OCI-LY3 (cell line): Measurements from ENCODE around the gene FAM89A.
"Not testable (repeated sequence)": the region's sequence is repeated elsewhere in the genome, so short reads cannot be mapped to it uniquely, and the experiment has no call there.

Experiments used
- H2AFZ ChIP-seq: fragments of 200-600, 300-600 bp; shearing (Covaris generic); 2 replicates; pipeline ENCODE4 v1.6.0; 2014; ENCODE audit warnings: antibody characterized with exemption, low read depth, low read length
- H3K27ac ChIP-seq: fragments of 200-600, 300-600 bp; sonication (generic); 2 replicates; pipeline ENCODE4 v1.5.1; 2014; ENCODE audit warnings: mild to moderate bottlenecking, low read length, moderate library complexity, mixed read lengths
- H3K27me3 ChIP-seq: fragments of 200-600, 300-600 bp; sonication (generic); 2 replicates; pipeline ENCODE4 v1.6.1; 2014; ENCODE audit warnings: low read depth, low read length, mixed read lengths
- H3K36me3 ChIP-seq: fragments of 200-600, 300-600 bp; sonication (generic); replicated peaks from 2 replicates; pipeline ENCODE3; 2014; ENCODE audit warnings: low read depth, low read length, mixed read lengths
- H3K4me1 ChIP-seq: fragments of 300-600, 200-600 bp; sonication (generic); 2 replicates; pipeline ENCODE4 v1.6.1; 2014; ENCODE audit warnings: low read length, mixed read lengths
- H3K4me2 ChIP-seq: fragments of 200-600, 300-600 bp; sonication (generic); 2 replicates; pipeline ENCODE4 v1.6.1; 2014; ENCODE audit warnings: low read length, mixed read lengths
- H3K4me3 ChIP-seq: fragments of 300-600, 200-600 bp; sonication (generic); 2 replicates; pipeline ENCODE4 v1.5.1; 2014; ENCODE audit warnings: antibody characterized with exemption, mild to moderate bottlenecking, low read length, moderate library complexity
- H3K79me2 ChIP-seq: fragments of 300-600, 200-600 bp; shearing (Covaris generic); 2 replicates; pipeline ENCODE4 v1.6.1; 2014; ENCODE audit warnings: mild to moderate bottlenecking, low read length, mixed read lengths
- H3K9ac ChIP-seq: fragments of 300-600, 200-600 bp; shearing (Covaris generic); 2 replicates; pipeline ENCODE4 v1.6.0; 2014; ENCODE audit warnings: mild to moderate bottlenecking, low read length, moderate library complexity
- H3K9me3 ChIP-seq: fragments of 200-600, 300-600 bp; shearing (Covaris generic); 2 replicates; pipeline ENCODE4 v1.6.1; 2014; ENCODE audit warnings: low read length, mixed read lengths; ENCODE audit not compliant: insufficient read depth
- H4K20me1 ChIP-seq: fragments of 200-600, 300-600 bp; sonication (generic); 2 replicates; pipeline ENCODE4 v1.6.1; 2016; ENCODE audit warnings: low read length, mixed read lengths; ENCODE audit not compliant: insufficient read depth
- EZH2phosphoT487 ChIP-seq: fragments of 200-600 bp; shearing (Covaris generic); IDR thresholded peaks from 2 replicates; pipeline ENCODE4 v1.6.1; 2018; ENCODE audit warnings: antibody characterized with exemption, mixed run types, low read depth
- TF ChIP-seq, protein P1 (sequence below): fragments of 200-600, 300-600 bp; sonication (generic); IDR thresholded peaks from 2 replicates; pipeline ENCODE4 v1.5.1; 2014; ENCODE audit warnings: antibody characterized with exemption, low read length, low read depth

Gene FAM89A

DNA sequence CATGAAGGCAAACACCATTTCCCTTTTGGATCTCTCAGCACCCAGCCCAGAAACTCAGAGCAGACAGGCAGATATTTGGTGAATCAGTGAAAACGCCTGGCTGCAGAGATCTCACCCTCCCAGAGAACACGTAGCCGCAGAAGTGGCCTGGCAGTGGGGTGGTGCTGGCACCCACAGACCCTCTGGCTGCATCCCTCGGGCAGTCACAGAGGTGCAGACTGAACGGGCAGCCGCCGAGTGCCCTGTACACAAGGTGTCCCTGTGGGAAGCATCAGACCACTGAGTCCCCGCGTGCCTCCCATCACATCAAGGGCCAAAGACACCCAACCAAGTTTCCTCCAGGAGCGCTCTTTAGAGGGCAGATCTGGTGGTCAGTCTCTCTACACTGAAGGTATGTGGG, 12.1 kb downstream of the FAM89A start:
- Histone ChIP-seq H3K4me3 (no peak overlapping the region), H4K20me1 (peaks cover 26% of the 10 kb centered on the region), H3K27ac (no peak overlapping the region), H2AFZ (no peak overlapping the region), H3K79me2 (peaks cover 22% of the 10 kb centered on the region), H3K27me3 (no peaks in the 10 kb centered on the region), H3K9me3 (no peaks in the 10 kb centered on the region), H3K4me2 (no peak overlapping the region), H3K36me3 (peaks cover 3% of the 10 kb centered on the region), H3K9ac (no peak overlapping the region), H3K4me1 (no peaks in the 10 kb centered on the region)
- TF ChIP-seq, protein P1, sequence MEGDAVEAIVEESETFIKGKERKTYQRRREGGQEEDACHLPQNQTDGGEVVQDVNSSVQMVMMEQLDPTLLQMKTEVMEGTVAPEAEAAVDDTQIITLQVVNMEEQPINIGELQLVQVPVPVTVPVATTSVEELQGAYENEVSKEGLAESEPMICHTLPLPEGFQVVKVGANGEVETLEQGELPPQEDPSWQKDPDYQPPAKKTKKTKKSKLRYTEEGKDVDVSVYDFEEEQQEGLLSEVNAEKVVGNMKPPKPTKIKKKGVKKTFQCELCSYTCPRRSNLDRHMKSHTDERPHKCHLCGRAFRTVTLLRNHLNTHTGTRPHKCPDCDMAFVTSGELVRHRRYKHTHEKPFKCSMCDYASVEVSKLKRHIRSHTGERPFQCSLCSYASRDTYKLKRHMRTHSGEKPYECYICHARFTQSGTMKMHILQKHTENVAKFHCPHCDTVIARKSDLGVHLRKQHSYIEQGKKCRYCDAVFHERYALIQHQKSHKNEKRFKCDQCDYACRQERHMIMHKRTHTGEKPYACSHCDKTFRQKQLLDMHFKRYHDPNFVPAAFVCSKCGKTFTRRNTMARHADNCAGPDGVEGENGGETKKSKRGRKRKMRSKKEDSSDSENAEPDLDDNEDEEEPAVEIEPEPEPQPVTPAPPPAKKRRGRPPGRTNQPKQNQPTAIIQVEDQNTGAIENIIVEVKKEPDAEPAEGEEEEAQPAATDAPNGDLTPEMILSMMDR = no peak
- no peak for TF ChIP-seq EZH2phosphoT487

DNA sequence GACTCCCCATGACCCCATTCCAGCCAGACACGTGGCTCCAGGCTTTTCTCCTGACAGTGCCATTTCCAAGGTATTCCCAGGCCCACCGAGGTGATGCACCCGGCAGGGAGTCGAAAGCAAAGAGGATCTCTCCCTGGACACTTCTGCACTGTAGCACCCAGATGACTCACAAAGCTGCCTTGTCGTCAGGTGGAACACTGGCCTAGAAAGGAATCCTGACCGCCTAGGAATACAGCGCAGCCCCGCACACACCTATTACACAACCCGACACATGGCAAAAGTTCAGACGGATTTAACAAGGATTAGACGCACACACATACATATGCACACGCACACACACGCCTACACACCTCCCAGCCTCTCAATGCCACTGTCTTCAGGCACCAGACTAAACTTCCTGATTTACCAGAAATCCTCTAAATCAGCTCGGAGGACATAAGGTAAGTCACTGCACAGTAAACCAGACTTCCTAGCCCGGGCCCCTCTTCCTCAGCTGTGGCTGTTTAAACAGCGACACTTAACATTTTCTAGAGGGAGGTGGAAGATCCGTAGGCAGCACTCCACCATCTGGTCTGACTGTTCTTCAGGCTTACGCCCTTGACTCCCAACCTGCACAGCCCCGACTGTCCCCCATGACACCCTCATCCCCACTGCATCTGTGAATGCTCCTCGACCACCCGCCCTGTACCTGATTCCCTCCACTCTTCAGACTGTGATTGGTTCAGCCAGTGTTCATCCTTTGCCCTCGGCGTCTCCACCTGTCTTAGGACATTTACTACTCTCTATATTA, 12.7 kb downstream of the FAM89A start:
- Histone ChIP-seq H3K9me3 (no peaks in the 10 kb centered on the region), H3K4me2 (no peak overlapping the region), H3K9ac (no peak overlapping the region), H2AFZ (no peak overlapping the region), H4K20me1 (peaks cover 23% of the 10 kb centered on the region), H3K27ac (no peak overlapping the region), H3K4me1 (no peaks in the 10 kb centered on the region), H3K36me3 (peaks cover 3% of the 10 kb centered on the region), H3K27me3 (no peaks in the 10 kb centered on the region), H3K79me2 (peaks cover 17% of the 10 kb centered on the region), H3K4me3 (no peak overlapping the region)
- TF ChIP-seq EZH2phosphoT487 = no peak
- TF ChIP-seq, protein P1 = no peak

DNA sequence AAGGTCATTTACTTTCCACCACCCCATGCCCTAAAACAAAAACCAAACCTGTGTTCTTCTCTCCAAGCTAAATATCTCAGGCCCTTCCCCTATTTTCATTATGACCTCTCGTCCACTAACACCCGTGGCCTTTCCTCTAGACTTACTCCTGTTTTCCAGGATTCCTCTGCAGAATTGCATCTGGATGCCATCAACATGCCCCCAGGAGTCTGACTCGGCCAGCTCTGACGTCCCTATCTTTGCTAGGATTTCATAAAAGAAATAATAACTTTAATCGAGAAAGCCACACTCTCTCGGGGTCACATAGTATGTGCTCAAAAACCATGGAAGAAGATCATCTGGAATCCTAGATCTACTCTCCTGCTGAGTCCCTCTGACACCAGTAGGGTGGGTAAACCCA, 13.5 kb downstream of the FAM89A start:
- Histone ChIP-seq H3K4me1 (no peaks in the 10 kb centered on the region), H3K27ac (no peak overlapping the region), H3K36me3 (peaks cover 3% of the 10 kb centered on the region), H3K4me2 (no peak overlapping the region), H4K20me1 (peaks cover 23% of the 10 kb centered on the region), H2AFZ (no peak overlapping the region), H3K4me3 (no peak overlapping the region), H3K9me3 (no peaks in the 10 kb centered on the region), H3K79me2 (peaks cover 17% of the 10 kb centered on the region), H3K27me3 (no peaks in the 10 kb centered on the region), H3K9ac (no peak overlapping the region)
- TF ChIP-seq EZH2phosphoT487 = no peak
- TF ChIP-seq, protein P1 = no peak

DNA sequence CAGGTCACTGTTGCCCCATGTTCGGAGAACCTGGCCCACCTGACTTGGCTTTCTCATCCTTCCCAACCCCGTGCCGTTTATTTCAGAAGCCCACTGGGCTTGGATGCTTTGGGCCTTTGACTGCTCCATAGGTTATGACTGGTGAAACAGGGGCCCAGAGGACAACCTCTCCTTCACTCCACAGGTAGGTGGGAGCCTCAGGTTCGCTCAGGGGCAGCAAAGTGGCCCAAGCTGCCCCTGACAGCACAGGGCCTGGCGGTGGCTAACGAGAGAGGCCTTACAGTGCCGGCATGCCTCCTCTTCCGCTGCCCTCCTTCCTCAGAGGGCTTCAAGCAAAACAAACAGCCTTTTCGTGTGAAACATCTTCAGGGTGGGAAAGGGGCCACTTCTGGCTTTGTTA, 16.9 kb downstream of the FAM89A start:
- TF ChIP-seq, protein P1 = no peak
- no peak for TF ChIP-seq EZH2phosphoT487
- Histone ChIP-seq H3K4me1 (no peaks in the 10 kb centered on the region), H4K20me1 (peaks cover 14% of the 10 kb centered on the region), H2AFZ (no peak overlapping the region), H3K79me2 (peaks cover 6% of the 10 kb centered on the region; the same call in 1 of the 2 replicates), H3K4me3 (no peak overlapping the region), H3K4me2 (no peak overlapping the region), H3K9ac (no peak overlapping the region), H3K36me3 (peaks cover 8% of the 10 kb centered on the region), H3K9me3 (no peaks in the 10 kb centered on the region), H3K27me3 (no peaks in the 10 kb centered on the region), H3K27ac (no peak overlapping the region)

DNA sequence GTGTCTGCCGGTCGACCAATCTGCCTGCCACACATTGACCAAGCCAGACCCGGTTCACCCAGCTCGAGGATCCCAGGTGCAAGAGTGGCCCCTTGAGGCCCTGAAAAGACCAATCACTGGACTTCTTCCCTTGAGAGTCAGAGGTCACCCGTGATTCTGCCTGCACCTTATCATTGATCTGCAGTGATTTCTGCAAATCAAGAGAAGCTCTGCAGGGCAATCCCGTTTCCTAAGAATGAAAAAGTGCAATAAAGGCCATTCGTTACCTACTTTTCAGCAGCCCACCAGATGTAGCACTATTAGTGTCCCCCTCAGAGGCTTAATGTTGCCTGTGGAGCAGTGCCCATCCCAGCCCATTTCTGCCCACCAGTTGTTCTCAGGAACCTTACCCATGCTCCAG, 17.5 kb downstream of the FAM89A start:
- H3K27me3 ChIP-seq, H3K9me3 ChIP-seq, H3K4me1 ChIP-seq, H3K27ac ChIP-seq, H3K79me2 ChIP-seq, H3K9ac ChIP-seq, H3K36me3 ChIP-seq, H3K4me2 ChIP-seq, H3K4me3 ChIP-seq, H2AFZ ChIP-seq: not testable (repeated sequence)
- H4K20me1 ChIP-seq = peaks cover 11% of the 10 kb centered on the region
